ENCODE results near the gene SAA1.

GRCh38 chr11:18236664-18237356, 29.3 kb upstream of the SAA1 start, which contains the start of gene SAA4:
- TF ChIP-seq CTCF (IDR thresholded peaks at IDR 0.05; ENCODE audit: extremely low read depth in 1 of 2, insufficient read depth in 1 of 2, low read depth in 1 of 2, low read length in 2 of 2): no peak
- TF ChIP-seq EZH2 (IDR thresholded peaks at IDR 0.05; ENCODE audit: borderline replicate concordance, low read depth, low read length, severe bottlenecking): no peak
- TF ChIP-seq POLR2A (IDR thresholded peaks at IDR 0.05; ENCODE audit: low read depth, low read length): no peak
- no peak for TF ChIP-seq POLR2AphosphoS5 (IDR thresholded peaks at IDR 0.05; ENCODE audit: insufficient read depth, low read depth, low read length)
- TF ChIP-seq MAX (IDR thresholded peaks at IDR 0.05; ENCODE audit: insufficient read depth, insufficient read length): no peak
- TF ChIP-seq FOS (IDR thresholded peaks at IDR 0.05; ENCODE audit: borderline replicate concordance, insufficient read depth, low read length): no peak
